Right forelimb (tissue), 1 donor: ENCODE measurements around the gene STX19.
"Not testable (repeated sequence)": the region's sequence is repeated elsewhere in the genome, so short reads cannot be mapped to it uniquely, and the experiment has no call there.

Experiments used
- DNase-seq: peaks from one replicate; pipeline ENCODE4 v3.0.0-alpha.2; 2018

Gene STX19

GRCh38 chr3:93973131-93974126, 55.0 kb downstream of the STX19 start, which contains the start of gene PROS1:
Gene PROS1, minus strand, starts transcription at chr3:93973896. Its CDS starts 147 bp downstream, at chr3:93973749.
- peak; percentile 88 for DNase-seq

DNA sequence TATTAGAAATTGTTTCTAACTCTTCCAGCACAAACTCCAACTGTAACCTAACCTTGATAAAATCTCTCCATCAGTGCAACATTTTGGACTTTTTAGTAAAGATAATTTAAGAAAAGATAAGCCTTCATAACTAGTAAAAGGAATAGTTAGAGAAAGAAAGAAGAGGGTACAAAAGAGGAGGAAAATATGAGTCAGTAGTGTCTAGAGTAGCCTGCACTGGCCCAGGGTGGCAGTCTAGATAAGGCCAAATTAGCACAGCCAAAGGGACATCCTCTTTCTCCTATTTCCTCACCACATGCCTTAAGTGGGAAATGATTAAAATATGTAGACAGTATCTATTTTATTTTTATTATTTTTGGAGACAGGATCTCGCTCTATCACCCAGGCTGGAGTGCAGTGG, 58.4 kb downstream of the STX19 start:
- no peak for DNase-seq

DNA sequence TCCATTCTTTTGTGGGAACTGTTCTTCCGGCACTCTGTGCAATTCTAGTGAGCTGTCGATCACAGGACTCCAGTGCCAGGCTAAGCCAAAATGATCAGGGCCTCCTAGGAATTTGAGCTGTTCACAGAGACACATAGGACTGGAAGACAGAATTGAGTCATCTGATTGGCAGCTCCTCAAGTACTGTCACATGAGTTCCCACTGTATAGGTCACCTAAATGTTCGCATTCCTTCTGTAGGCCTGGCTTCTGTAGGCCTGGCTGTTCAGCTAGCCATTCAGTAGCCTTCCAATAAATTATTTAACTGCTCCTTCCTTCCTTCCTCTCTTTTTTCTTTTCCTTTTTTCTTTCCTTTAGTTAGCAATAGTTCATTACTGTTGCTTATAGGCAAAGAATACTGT, 59.0 kb downstream of the STX19 start:
- DNase-seq: no peak

DNA sequence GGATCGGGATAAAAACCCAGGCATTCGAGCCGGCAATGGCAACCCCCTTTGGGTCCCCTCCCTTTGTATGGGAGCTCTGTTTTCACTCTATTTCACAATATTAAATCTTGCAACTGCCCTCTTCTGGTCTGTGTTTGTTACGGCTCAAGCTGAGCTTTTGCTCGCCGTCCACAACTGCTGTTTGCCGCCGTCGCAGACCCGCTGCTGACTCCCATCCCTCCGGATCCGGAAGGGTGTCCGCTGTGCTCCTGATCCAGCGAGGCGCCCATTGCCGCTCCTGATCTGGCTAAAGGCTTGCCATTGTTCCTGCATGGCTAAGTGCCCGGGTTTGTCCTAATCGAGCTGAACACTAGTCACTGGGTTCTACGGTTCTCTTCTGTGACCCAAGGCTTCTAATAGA, 63.3 kb downstream of the STX19 start:
- DNase-seq: not testable (repeated sequence)
